Left ventricle myocardium inferior (tissue), 1 donor: ENCODE measurements around the gene MTF2. TPM values are rescaled to one million over a fixed set of nuclear protein-coding genes. Genes with fewer than 3 reads are reported as not detected.

Experiments used
- DNase-seq: peaks from one replicate; pipeline ENCODE4 v3.0.0-alpha.2; 2020
- H3K27ac ChIP-seq: fragments of 200-600 bp; replicated peaks from 2 replicates; pipeline ENCODE4 v1.8.0; 2021
- H3K27me3 ChIP-seq: fragments of 200-600 bp; 2 replicates; pipeline ENCODE4 v1.8.0; 2021; ENCODE audit warnings: low read depth
- H3K36me3 ChIP-seq: fragments of 200-600 bp; 2 replicates; pipeline ENCODE4 v1.8.0; 2021
- H3K4me1 ChIP-seq: fragments of 200-600 bp; 2 replicates; pipeline ENCODE4 v1.8.0; 2021
- H3K4me3 ChIP-seq: fragments of 200-600 bp; 2 replicates; pipeline ENCODE4 v1.8.0; 2021; ENCODE audit warnings: mild to moderate bottlenecking, moderate library complexity
- H3K9me3 ChIP-seq: fragments of 200-600 bp; replicated peaks from 2 replicates; pipeline ENCODE4 v1.8.0; 2021
- CTCF ChIP-seq: fragments of 200-600 bp; IDR thresholded peaks from 2 replicates; pipeline ENCODE4 v1.8.0; 2021; ENCODE audit warnings: antibody characterized with exemption, mild to moderate bottlenecking, borderline replicate concordance
- intact Hi-C: fragments of 100-400 bp; cut with micrococcal nuclease; formaldehyde crosslinking; loops from one replicate; pipeline ENCODE4 v1.11.0; 2022
- total RNA-seq: library from RNA; stranded (reverse); fragmentation: NEBNext Ultra II Directional; extraction: Animal tissue kit (Norgen Biotek cat#: 25700); gene quantifications from one replicate; pipeline ENCODE4 v1.2.1, GENCODE V29; 2021
- donor health status: DM: no; HTN: yes; CAD: no; lungs with severe emphysema.

MTF2 gene
- total RNA-seq, 1 donor from 2014 or later: 5.6 TPM

GRCh38 chr1:93102142-93102541 is 23.1 kb downstream of the MTF2 start:
- no peak overlapping the region for H3K4me3 ChIP-seq
- no peak overlapping the region for H3K27ac ChIP-seq
- peaks cover 15% of the 10 kb centered on the region for H3K4me1 ChIP-seq
- H3K27me3 ChIP-seq: no peaks in the 10 kb centered on the region
- H3K36me3 ChIP-seq: peaks cover 2% of the 10 kb centered on the region
- no peak for TF ChIP-seq CTCF
- intact Hi-C loops: no loop called here
- DNase-seq: no peak
- H3K9me3 ChIP-seq: peaks cover 3% of the 10 kb centered on the region

- Histone ChIP-seq H3K4me1 (peaks cover 8% of the 10 kb centered on the region), H3K27ac (no peak overlapping the region), H3K36me3 (peaks cover 15% of the 10 kb centered on the region), H3K9me3 (peaks cover 19% of the 10 kb centered on the region), H3K4me3 (no peak overlapping the region), H3K27me3 (no peaks in the 10 kb centered on the region)
- TF ChIP-seq CTCF: no peak
- intact Hi-C loops: no loop called here
- no peak for DNase-seq
These were observed 27.1 kb downstream of the MTF2 start for GRCh38 chr1:93106226-93106625.

GRCh38 chr1:93107395-93107794 is 28.3 kb downstream of the MTF2 start:
- H3K27ac ChIP-seq: no peak overlapping the region
- intact Hi-C loops: no loop called here
- no peak for TF ChIP-seq CTCF
- H3K36me3 ChIP-seq: peaks cover 15% of the 10 kb centered on the region
- peaks cover 19% of the 10 kb centered on the region for H3K9me3 ChIP-seq
- peaks cover 16% of the 10 kb centered on the region for H3K4me1 ChIP-seq
- H3K27me3 ChIP-seq: no peaks in the 10 kb centered on the region
- no peak for DNase-seq
- no peak overlapping the region for H3K4me3 ChIP-seq

GRCh38 chr1:93108335-93108734 is 29.3 kb downstream of the MTF2 start:
- intact Hi-C loops: no loop called here
- Histone ChIP-seq H3K27me3 (no peaks in the 10 kb centered on the region), H3K4me3 (no peak overlapping the region), H3K27ac (no peak overlapping the region), H3K9me3 (peaks cover 19% of the 10 kb centered on the region), H3K4me1 (peaks cover 16% of the 10 kb centered on the region), H3K36me3 (peaks cover 15% of the 10 kb centered on the region)
- TF ChIP-seq CTCF: no peak
- DNase-seq: no peak

GRCh38 chr1:93109578-93109977 is 30.5 kb downstream of the MTF2 start:
- H3K36me3 ChIP-seq: peaks cover 16% of the 10 kb centered on the region
- DNase-seq: no peak
- no peaks in the 10 kb centered on the region for H3K27me3 ChIP-seq
- no peak overlapping the region for H3K4me3 ChIP-seq
- peaks cover 16% of the 10 kb centered on the region for H3K4me1 ChIP-seq
- intact Hi-C loops: no loop called here
- no peak for TF ChIP-seq CTCF
- peaks cover 19% of the 10 kb centered on the region for H3K9me3 ChIP-seq
- H3K27ac ChIP-seq: no peak overlapping the region

- Histone ChIP-seq H3K9me3 (peaks cover 19% of the 10 kb centered on the region), H3K4me1 (peaks cover 16% of the 10 kb centered on the region), H3K27me3 (no peaks in the 10 kb centered on the region), H3K4me3 (no peak overlapping the region), H3K27ac (no peak overlapping the region), H3K36me3 (peaks cover 31% of the 10 kb centered on the region)
- DNase-seq: no peak
- TF ChIP-seq CTCF: no peak
- intact Hi-C loops: no loop called here
These were observed 32.0 kb downstream of the MTF2 start for GRCh38 chr1:93111065-93111464.
